Measurements from ENCODE around the gene HEXIM2.

The HEXIM2 gene

GRCh38 chr17:45164734-45165269 lies 3.1 kb downstream of the HEXIM2 start:
- DNase-seq (no peak), ATAC-seq (no peak)
- peaks cover 23% of the 10 kb centered on the region for H3K4me1 Mint-ChIP-seq
- no peak overlapping the region for H3K27ac Mint-ChIP-seq
- H3K36me3 Mint-ChIP-seq (ENCODE audit: low read depth) = peaks cover 9% of the 10 kb centered on the region
- no peaks in the 10 kb centered on the region for H3K27me3 Mint-ChIP-seq
- H3K4me3 Mint-ChIP-seq = no peak overlapping the region
- no peaks in the 10 kb centered on the region for H3K9me3 Mint-ChIP-seq

- Mint-ChIP-seq H3K4me3 (no peak overlapping the region), H3K9me3 (no peaks in the 10 kb centered on the region), H3K27ac (no peak overlapping the region), H3K4me1 (peaks cover 35% of the 10 kb centered on the region), H3K36me3 (ENCODE audit: low read depth) (peaks cover 1% of the 10 kb centered on the region), H3K27me3 (no peaks in the 10 kb centered on the region)
- DNase-seq (no peak), ATAC-seq (no peak)
These were observed 7.5 kb downstream of the HEXIM2 start for GRCh38 chr17:45168991-45169752.

GRCh38 chr17:45170280-45170930 lies 8.7 kb downstream of the HEXIM2 start:
- DNase-seq = peak; percentile 12
- Mint-ChIP-seq H3K27ac (peak overlapping the region; percentile 65), H3K4me1 (peaks cover 29% of the 10 kb centered on the region), H3K9me3 (no peaks in the 10 kb centered on the region), H3K4me3 (no peak overlapping the region), H3K27me3 (no peaks in the 10 kb centered on the region), H3K36me3 (ENCODE audit: low read depth) (peaks cover 1% of the 10 kb centered on the region)
- peak; percentile 9 for ATAC-seq

- ATAC-seq (peak; percentile 22), DNase-seq (no peak)
- H3K36me3 Mint-ChIP-seq (ENCODE audit: low read depth) = peaks cover 1% of the 10 kb centered on the region
- no peaks in the 10 kb centered on the region for H3K9me3 Mint-ChIP-seq
- H3K27ac Mint-ChIP-seq = peak overlapping the region; percentile 65
- H3K4me1 Mint-ChIP-seq = peaks cover 29% of the 10 kb centered on the region
- H3K27me3 Mint-ChIP-seq = no peaks in the 10 kb centered on the region
- no peak overlapping the region for H3K4me3 Mint-ChIP-seq
These were observed 9.3 kb downstream of the HEXIM2 start for GRCh38 chr17:45170931-45171337.

GRCh38 chr17:45171338-45172231 lies 9.9 kb downstream of the HEXIM2 start:
- DNase-seq = no peak
- ATAC-seq = no peak
- Mint-ChIP-seq H3K36me3 (ENCODE audit: low read depth) (no peaks in the 10 kb centered on the region), H3K4me1 (peaks cover 29% of the 10 kb centered on the region), H3K4me3 (no peak overlapping the region), H3K27ac (peak overlapping the region; percentile 91), H3K27me3 (no peaks in the 10 kb centered on the region), H3K9me3 (no peaks in the 10 kb centered on the region)

- Mint-ChIP-seq H3K4me3 (no peak overlapping the region), H3K27ac (peak overlapping the region; percentile 91), H3K9me3 (no peaks in the 10 kb centered on the region), H3K27me3 (no peaks in the 10 kb centered on the region), H3K36me3 (ENCODE audit: low read depth) (no peaks in the 10 kb centered on the region), H3K4me1 (peaks cover 29% of the 10 kb centered on the region)
- DNase-seq (no peak), ATAC-seq (no peak)
These were observed 10.5 kb downstream of the HEXIM2 start for GRCh38 chr17:45172232-45172540.

GRCh38 chr17:45172541-45173286 lies 11.0 kb downstream of the HEXIM2 start:
- no peaks in the 10 kb centered on the region for H3K36me3 Mint-ChIP-seq (ENCODE audit: low read depth)
- ATAC-seq (peak; percentile 72), DNase-seq (peak; percentile 65)
- H3K9me3 Mint-ChIP-seq = no peaks in the 10 kb centered on the region
- H3K27me3 Mint-ChIP-seq = no peaks in the 10 kb centered on the region
- peaks cover 29% of the 10 kb centered on the region for H3K4me1 Mint-ChIP-seq
- H3K27ac Mint-ChIP-seq = peak overlapping the region; percentile 91
- H3K4me3 Mint-ChIP-seq = peak overlapping the region; percentile 68

GRCh38 chr17:45175759-45176115 lies 14.1 kb downstream of the HEXIM2 start:
- peaks cover 20% of the 10 kb centered on the region for H3K4me1 Mint-ChIP-seq

GRCh38 chr17:45177563-45177962 lies 15.9 kb downstream of the HEXIM2 start:
- Mint-ChIP-seq H3K27me3 (no peaks in the 10 kb centered on the region), H3K4me3 (no peak overlapping the region), H3K27ac (no peak overlapping the region), H3K4me1 (peaks cover 6% of the 10 kb centered on the region), H3K9me3 (no peaks in the 10 kb centered on the region), H3K36me3 (ENCODE audit: low read depth) (no peaks in the 10 kb centered on the region)
- DNase-seq = no peak
- no peak for ATAC-seq

More at GRCh38 chr17:45175759-45176115, 14.1 kb downstream of the HEXIM2 start:
- ATAC-seq = no peak
- DNase-seq = no peak
- Mint-ChIP-seq H3K36me3 (ENCODE audit: low read depth) (no peaks in the 10 kb centered on the region), H3K27me3 (no peaks in the 10 kb centered on the region), H3K4me3 (no peak overlapping the region), H3K27ac (no peak overlapping the region), H3K9me3 (no peaks in the 10 kb centered on the region)

- no peaks in the 10 kb centered on the region for H3K9me3 Mint-ChIP-seq
- ATAC-seq (no peak), DNase-seq (no peak)
- H3K36me3 Mint-ChIP-seq (ENCODE audit: low read depth) = no peaks in the 10 kb centered on the region
- H3K4me1 Mint-ChIP-seq = no peaks in the 10 kb centered on the region
- H3K4me3 Mint-ChIP-seq = no peak overlapping the region
- no peak overlapping the region for H3K27ac Mint-ChIP-seq
- no peaks in the 10 kb centered on the region for H3K27me3 Mint-ChIP-seq
These were observed 22.5 kb downstream of the HEXIM2 start for GRCh38 chr17:45184144-45184543.

GRCh38 chr17:45186801-45187354 lies 25.2 kb downstream of the HEXIM2 start:
- no peak overlapping the region for H3K27ac Mint-ChIP-seq
- H3K4me3 Mint-ChIP-seq = no peak overlapping the region
- no peaks in the 10 kb centered on the region for H3K9me3 Mint-ChIP-seq
- no peaks in the 10 kb centered on the region for H3K27me3 Mint-ChIP-seq
- H3K4me1 Mint-ChIP-seq = no peaks in the 10 kb centered on the region
- H3K36me3 Mint-ChIP-seq (ENCODE audit: low read depth) = no peaks in the 10 kb centered on the region
- ATAC-seq = no peak
- DNase-seq = no peak

- ATAC-seq = no peak
These were observed 27.3 kb downstream of the HEXIM2 start for GRCh38 chr17:45189009-45189408.

GRCh38 chr17:45190503-45191255 lies 29.0 kb downstream of the HEXIM2 start:
- Mint-ChIP-seq H3K4me1 (no peaks in the 10 kb centered on the region), H3K27me3 (no peaks in the 10 kb centered on the region), H3K27ac (no peak overlapping the region), H3K9me3 (no peaks in the 10 kb centered on the region), H3K4me3 (no peak overlapping the region), H3K36me3 (ENCODE audit: low read depth) (no peaks in the 10 kb centered on the region)
- no peak for ATAC-seq
- DNase-seq = no peak

More at GRCh38 chr17:45189009-45189408, 27.3 kb downstream of the HEXIM2 start:
- no peaks in the 10 kb centered on the region for H3K9me3 Mint-ChIP-seq
- H3K36me3 Mint-ChIP-seq (ENCODE audit: low read depth) = no peaks in the 10 kb centered on the region
- H3K4me1 Mint-ChIP-seq = no peaks in the 10 kb centered on the region
- no peak overlapping the region for H3K27ac Mint-ChIP-seq
- no peak for DNase-seq
- no peaks in the 10 kb centered on the region for H3K27me3 Mint-ChIP-seq
- no peak overlapping the region for H3K4me3 Mint-ChIP-seq
